Thyroid gland (tissue), 4 donors: ENCODE measurements around the gene GSG1L2. TPM values are rescaled to one million over a fixed set of nuclear protein-coding genes. Genes with fewer than 3 reads are reported as not detected.

ENCODE experiments used
- DNase-seq, 2 donors: peaks; one replicate each; pipeline ENCODE4 v3.0.0-alpha.2; 2019
- H3K27ac ChIP-seq, 3 donors: fragments of 200-600 bp; sonication (generic); 1 replicate in 2 of 3; 2 replicates in 1 of 3; pipeline ENCODE4 v1.5.1; 2016 to 2019; ENCODE audit warnings: mild to moderate bottlenecking in 1 of 3, moderate library complexity in 1 of 3
- H3K27me3 ChIP-seq: fragments of 200-600 bp; sonication (generic); one replicate; pipeline ENCODE4 v1.5.1; 2019
- H3K36me3 ChIP-seq, 2 donors: fragments of 200-600 bp; sonication (generic); one replicate each; pipeline ENCODE4 v1.5.1; 2016 to 2019
- H3K4me1 ChIP-seq, 2 donors: fragments of 200-600 bp; sonication (generic); one replicate each; pipeline ENCODE4 v1.5.1; 2017 to 2019
- H3K4me3 ChIP-seq, 3 donors: fragments of 200-600 bp; sonication (generic); replicated peaks in 1 of 3; 1 replicate in 2 of 3; 2 replicates in 1 of 3; pipeline ENCODE4 v1.5.1; 2016; ENCODE audit warnings: mild to moderate bottlenecking in 1 of 3
- H3K9me3 ChIP-seq: fragments of 200-600 bp; sonication (generic); one replicate; pipeline ENCODE4 v1.5.1; 2017
- POLR2A ChIP-seq, 2 donors: fragments of 450-650 bp; IDR thresholded peaks; one replicate each; pipeline ENCODE4 v1.6.1; 2017; ENCODE audit warnings: antibody characterized with exemption in 2 of 2, mild to moderate bottlenecking in 2 of 2, moderate library complexity in 1 of 2
- WGBS, 2 donors: methylation state at CpG; one replicate each; pipeline ENCODE4 v1.1.5; 2017; 5-methylcytosine and 5-hydroxymethylcytosine counted together
- intact Hi-C: fragments of 100-400 bp; cut with DNase I; formaldehyde crosslinking; loops from one replicate; pipeline ENCODE4 v1.15.1; 2023
- total RNA-seq, 4 donors: library from RNA; depleted of rRNA; stranded (reverse); fragments of >200 nt; gene quantifications; one replicate each; pipeline ENCODE4 v1.2.3, GENCODE V29; 2016
- TF ChIP-seq, protein P1 (sequence below), 6 experiments: fragments of 200-600 bp in 3 of 6; fragments of 450-650 bp in 3 of 6; sonication (generic) in 3 of 6; IDR thresholded peaks; one replicate each; pipeline ENCODE4 v1.5.1; 2016 to 2019; ENCODE audit warnings: antibody characterized with exemption in 6 of 6, mild to moderate bottlenecking in 2 of 6, inconsistent platforms in 1 of 6, moderate library complexity in 1 of 6

GSG1L2 gene
- total RNA-seq, 4 donors from 2014 or later: not detected

DNA sequence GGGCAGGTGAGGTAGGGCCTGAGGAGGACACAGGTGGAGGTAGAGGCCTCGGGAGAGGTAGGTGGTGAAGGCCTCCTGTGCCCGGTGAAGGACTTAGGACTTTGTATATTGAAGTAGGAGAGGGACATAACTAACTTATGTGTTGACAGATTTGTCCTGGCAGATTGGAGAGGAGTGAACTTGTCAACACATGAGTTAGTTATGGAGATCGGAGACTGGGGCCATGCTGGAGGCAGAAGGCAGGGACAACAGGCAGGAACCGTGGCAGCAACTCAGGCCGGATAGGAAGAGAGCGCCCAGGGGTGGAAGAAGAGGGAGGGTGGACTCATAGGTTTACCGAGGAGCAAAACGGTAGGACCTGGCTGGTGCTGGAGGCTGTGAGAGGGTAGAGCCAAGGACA lies 22.3 kb upstream of the GSG1L2 start:
- TF ChIP-seq, protein P1, sequence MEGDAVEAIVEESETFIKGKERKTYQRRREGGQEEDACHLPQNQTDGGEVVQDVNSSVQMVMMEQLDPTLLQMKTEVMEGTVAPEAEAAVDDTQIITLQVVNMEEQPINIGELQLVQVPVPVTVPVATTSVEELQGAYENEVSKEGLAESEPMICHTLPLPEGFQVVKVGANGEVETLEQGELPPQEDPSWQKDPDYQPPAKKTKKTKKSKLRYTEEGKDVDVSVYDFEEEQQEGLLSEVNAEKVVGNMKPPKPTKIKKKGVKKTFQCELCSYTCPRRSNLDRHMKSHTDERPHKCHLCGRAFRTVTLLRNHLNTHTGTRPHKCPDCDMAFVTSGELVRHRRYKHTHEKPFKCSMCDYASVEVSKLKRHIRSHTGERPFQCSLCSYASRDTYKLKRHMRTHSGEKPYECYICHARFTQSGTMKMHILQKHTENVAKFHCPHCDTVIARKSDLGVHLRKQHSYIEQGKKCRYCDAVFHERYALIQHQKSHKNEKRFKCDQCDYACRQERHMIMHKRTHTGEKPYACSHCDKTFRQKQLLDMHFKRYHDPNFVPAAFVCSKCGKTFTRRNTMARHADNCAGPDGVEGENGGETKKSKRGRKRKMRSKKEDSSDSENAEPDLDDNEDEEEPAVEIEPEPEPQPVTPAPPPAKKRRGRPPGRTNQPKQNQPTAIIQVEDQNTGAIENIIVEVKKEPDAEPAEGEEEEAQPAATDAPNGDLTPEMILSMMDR (IDR thresholded peaks at IDR 0.05): no peak
- Histone ChIP-seq H3K27ac (no peak overlapping the region), H3K36me3 (no peaks in the 10 kb centered on the region), H3K4me1 (no peaks in the 10 kb centered on the region), H3K27me3 (no peaks in the 10 kb centered on the region), H3K9me3 (no peaks in the 10 kb centered on the region), H3K4me3 (no peak overlapping the region)
- DNase-seq: no peak
- intact Hi-C loops: no loop called here
- WGBS, 2 donors: 73 to 81% methylated on average over 8 of the region's 8 CpGs

DNA sequence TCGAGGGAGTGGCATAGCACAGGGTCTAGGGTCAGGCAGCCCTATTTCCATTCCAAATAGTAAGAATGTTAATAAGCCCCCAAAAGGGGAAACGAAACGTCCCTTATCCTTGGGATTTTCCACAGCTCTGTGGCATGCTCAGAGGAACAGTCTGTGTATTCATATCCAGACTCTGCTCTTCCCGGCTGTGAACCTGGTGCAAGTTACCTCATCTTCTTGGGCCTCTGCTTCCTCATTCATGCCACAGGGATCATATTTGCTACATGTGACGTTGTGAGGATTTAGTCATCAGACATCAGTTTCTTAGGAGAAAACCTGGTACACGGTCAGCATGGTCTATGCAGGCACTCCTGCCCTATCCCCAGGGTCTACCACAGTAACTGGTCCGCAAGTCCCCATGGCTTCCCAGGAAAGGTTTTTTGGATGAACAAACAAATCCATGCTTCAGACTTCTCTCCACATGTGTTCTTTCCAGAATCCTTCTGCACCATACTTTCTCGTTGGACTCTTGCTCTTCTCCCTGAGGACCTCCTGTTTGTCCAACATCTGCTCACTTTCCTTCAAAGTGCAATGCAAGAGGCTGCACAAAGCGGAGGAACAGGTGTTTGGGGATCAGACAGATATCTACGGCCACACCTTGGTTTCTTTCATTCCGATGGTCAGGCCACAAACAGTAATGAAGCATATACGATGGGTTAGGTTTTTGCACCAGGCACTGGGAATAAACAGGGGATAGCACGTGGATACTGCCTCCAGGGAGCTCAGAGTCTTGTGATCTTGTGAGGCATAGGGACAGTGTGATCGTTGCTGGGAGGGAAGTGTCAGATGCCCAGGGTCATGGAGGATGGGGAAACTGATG lies 21.5 kb upstream of the GSG1L2 start:
- no peak overlapping the region for H3K4me3 ChIP-seq
- no peak for DNase-seq
- intact Hi-C loops: no loop called here
- WGBS, 2 donors: 82 to 86% methylated on average over 14 of the region's 14 CpGs
- H3K36me3 ChIP-seq: no peaks in the 10 kb centered on the region
- H3K27me3 ChIP-seq: no peaks in the 10 kb centered on the region
- TF ChIP-seq, protein P1 (IDR thresholded peaks at IDR 0.05): no peak
- no peak for TF ChIP-seq POLR2A (IDR thresholded peaks at IDR 0.05)
- H3K4me1 ChIP-seq: no peaks in the 10 kb centered on the region
- H3K9me3 ChIP-seq: no peaks in the 10 kb centered on the region
- no peak overlapping the region for H3K27ac ChIP-seq

DNA sequence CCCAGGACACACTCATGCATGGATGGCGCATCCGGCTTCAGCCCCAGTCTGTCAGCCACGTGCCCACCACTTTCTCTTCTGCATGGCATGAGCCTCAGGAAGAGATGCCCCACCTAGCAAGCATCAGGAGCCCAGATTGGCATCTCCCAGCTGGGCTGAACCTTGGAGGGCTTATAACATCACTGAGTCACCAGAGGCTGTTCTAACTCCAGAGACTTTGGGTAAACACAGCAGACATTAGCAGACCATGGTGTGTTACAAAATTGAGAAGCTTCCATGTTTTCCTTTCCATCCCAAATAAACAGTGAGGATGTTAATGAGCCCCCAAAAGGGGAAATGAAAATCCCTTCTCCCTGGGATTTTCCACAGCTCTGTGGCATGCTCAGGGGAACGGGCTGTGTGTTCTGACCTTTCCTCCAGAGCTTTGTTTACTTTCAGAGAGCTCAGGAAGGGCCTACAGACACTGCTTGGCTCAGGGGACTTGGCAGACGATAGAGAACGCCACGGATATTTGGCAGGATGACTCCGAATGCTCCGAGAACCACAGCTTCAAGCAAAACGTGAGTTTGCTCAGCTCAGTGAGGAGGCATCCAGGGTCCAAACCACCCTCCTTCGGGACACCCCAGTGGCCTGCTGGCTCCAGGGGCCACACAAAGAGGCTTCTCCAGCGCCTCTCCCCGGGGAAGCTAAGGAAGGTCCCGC lies 20.3 kb upstream of the GSG1L2 start:
- WGBS, 2 donors: 46 to 52% methylated on average over 11 to 14 of the region's 14 CpGs
- peak; percentile 8 to 22 for DNase-seq
- no peaks in the 10 kb centered on the region for H3K27me3 ChIP-seq
- no peak overlapping the region for H3K4me3 ChIP-seq
- H3K9me3 ChIP-seq: no peaks in the 10 kb centered on the region
- TF ChIP-seq POLR2A (IDR thresholded peaks at IDR 0.05): no peak
- TF ChIP-seq, protein P1 (IDR thresholded peaks at IDR 0.05): no peak
- intact Hi-C loops: no loop called here
- H3K27ac ChIP-seq: peak overlapping the region; percentile 20 to 45 (median 36)
- H3K4me1 ChIP-seq: no peaks in the 10 kb centered on the region
- H3K36me3 ChIP-seq: no peaks in the 10 kb centered on the region

DNA sequence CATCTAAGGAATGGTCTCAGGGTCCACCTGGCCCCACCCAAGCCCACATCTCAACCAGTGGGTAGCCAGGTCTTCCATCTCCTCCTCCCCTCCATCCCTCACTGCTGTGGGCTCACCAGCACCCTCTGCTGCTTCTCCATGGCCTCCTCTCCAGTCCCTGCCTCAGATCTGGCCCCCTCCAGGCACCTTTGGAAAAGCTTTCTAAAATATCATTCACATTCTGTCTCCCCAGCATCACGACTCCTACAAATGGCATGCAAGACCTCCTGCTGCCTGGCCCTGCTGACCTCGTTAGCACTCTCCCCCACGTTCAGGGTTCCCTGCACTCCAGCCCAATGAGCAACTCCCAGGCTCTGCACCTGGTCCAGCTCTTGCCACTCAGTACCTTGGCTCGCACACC lies 17.6 kb upstream of the GSG1L2 start:
- Histone ChIP-seq H3K36me3 (no peaks in the 10 kb centered on the region), H3K27ac (no peak overlapping the region), H3K27me3 (no peaks in the 10 kb centered on the region), H3K9me3 (no peaks in the 10 kb centered on the region), H3K4me1 (no peaks in the 10 kb centered on the region), H3K4me3 (no peak overlapping the region)
- TF ChIP-seq, protein P1 (IDR thresholded peaks at IDR 0.05): no peak
- no peak for TF ChIP-seq POLR2A (IDR thresholded peaks at IDR 0.05)
- 56 to 63% methylated on average over 4 of the region's 4 CpGs for WGBS, 2 donors
- intact Hi-C loops: no loop called here
- no peak for DNase-seq
